AG04449 (cell line): ENCODE measurements around the gene SLC6A6.

Source experiments
- CTCF ChIA-PET: fragments of 350-600 bp; formaldehyde crosslinking; extraction: SDS; loops from one replicate; lab custom pipeline; 2021; ENCODE audit warnings: antibody characterized with exemption; lab: Yijun Ruan, JAX
- POLR2A ChIA-PET: fragments of 400-600, 350-600 bp; formaldehyde crosslinking; extraction: SDS; loops from one replicate; lab custom pipeline; 2020; ENCODE audit warnings: antibody characterized with exemption, inconsistent platforms; lab: Yijun Ruan, JAX
- DNase-seq: peaks from one replicate; pipeline ENCODE4 v3.0.0-alpha.2; 2010; ENCODE audit warnings: low read depth, low spot score
- H3K4me3 ChIP-seq: 2 replicates; pipeline ENCODE4 v1.5.1; 2011; ENCODE audit warnings: low read depth, mild to moderate bottlenecking, control low read depth, low read length
- CTCF ChIP-seq: IDR thresholded peaks from one replicate; pipeline ENCODE4 v1.5.1; 2011; ENCODE audit warnings: mild to moderate bottlenecking, moderate library complexity, low read length, control low read depth, inconsistent platforms; ENCODE audit not compliant: insufficient read depth; ENCODE audit errors: missing control alignments

The SLC6A6 gene

GRCh38 chr3:14441920-14442300 lies 39.5 kb downstream of the SLC6A6 start:
- ChIA-PET CTCF (interaction anchor here (0.9 to 3.9 kb wide), 3 partner anchors 11 to 238 kb away, joined by 3 to 12 read pairs (median 6); no protein-coding TSS in a partner anchor), POLR2A (no interaction called here)
- H3K4me3 ChIP-seq: no peak overlapping the region
- TF ChIP-seq CTCF: no peak
- no peak for DNase-seq

- CTCF ChIA-PET: no interaction called here
- no peak for DNase-seq
- no peak overlapping the region for H3K4me3 ChIP-seq
- POLR2A ChIA-PET: no interaction called here
- no peak for TF ChIP-seq CTCF
Observed at GRCh38 chr3:14444380-14444779, 42.0 kb downstream of the SLC6A6 start.

DNA sequence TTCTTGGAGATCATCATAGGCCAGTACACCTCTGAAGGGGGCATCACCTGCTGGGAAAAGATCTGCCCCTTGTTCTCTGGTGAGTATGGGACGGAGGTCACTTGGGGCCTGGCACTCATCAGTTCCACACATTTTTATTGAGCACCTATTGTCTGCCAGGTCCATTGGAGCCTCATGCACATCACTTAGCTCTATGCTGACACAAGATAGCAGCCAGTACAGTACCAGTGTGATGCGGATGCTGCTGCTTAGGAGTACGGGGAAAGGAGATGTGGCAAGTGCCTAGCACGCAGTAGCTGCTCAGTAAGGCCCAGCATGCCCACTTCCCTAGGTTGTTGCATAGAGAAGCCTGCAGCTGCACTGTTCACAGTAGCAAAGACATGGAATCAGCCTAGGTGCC lies 43.4 kb downstream of the SLC6A6 start:
- TF ChIP-seq CTCF: no peak
- DNase-seq: no peak
- POLR2A ChIA-PET: no interaction called here
- CTCF ChIA-PET: interaction anchor here (1.5 kb wide), 1 partner anchor 15 kb away, joined by 4 read pairs; no protein-coding TSS in a partner anchor
- no peak overlapping the region for H3K4me3 ChIP-seq

GRCh38 chr3:14446988-14447570 lies 44.7 kb downstream of the SLC6A6 start:
- no peak for DNase-seq
- CTCF ChIA-PET: interaction anchor here (1.5 to 1.9 kb wide), 2 partner anchors 14 to 243 kb away, joined by 4 to 5 read pairs; no protein-coding TSS in a partner anchor
- H3K4me3 ChIP-seq: no peak overlapping the region
- TF ChIP-seq CTCF: no peak
- POLR2A ChIA-PET: no interaction called here

- ChIA-PET POLR2A (no interaction called here), CTCF (interaction anchor here (1.0 to 1.9 kb wide), 4 partner anchors 9 to 244 kb away, joined by 3 to 5 read pairs (median 5); no protein-coding TSS in a partner anchor)
- no peak overlapping the region for H3K4me3 ChIP-seq
- no peak for DNase-seq
- TF ChIP-seq CTCF: no peak
Observed at GRCh38 chr3:14448063-14448462, 45.7 kb downstream of the SLC6A6 start.

GRCh38 chr3:14448756-14449727 lies 46.6 kb downstream of the SLC6A6 start:
- DNase-seq: no peak
- POLR2A ChIA-PET: no interaction called here
- CTCF ChIA-PET: interaction anchor here (0.9 to 1.3 kb wide), 5 partner anchors 10 to 246 kb away, joined by 3 to 5 read pairs (median 3); no protein-coding TSS in a partner anchor
- H3K4me3 ChIP-seq: no peak overlapping the region
- no peak for TF ChIP-seq CTCF
